Neuron (in vitro differentiated cells): ENCODE results near the gene SLC2A3.
"Not testable (repeated sequence)": the region's sequence is repeated elsewhere in the genome, so short reads cannot be mapped to it uniquely, and the experiment has no call there.

ENCODE experiments used
- H2AFZ ChIP-seq: one replicate; pipeline ENCODE4 v1.6.1; 2013; ENCODE audit warnings: low read depth, mild to moderate bottlenecking, inconsistent platforms, low read length, moderate library complexity
- H3K27me3 ChIP-seq: one replicate; pipeline ENCODE4 v1.6.1; 2013; ENCODE audit warnings: low read length; ENCODE audit not compliant: insufficient read depth
- H3K36me3 ChIP-seq: one replicate; pipeline ENCODE4 v1.6.1; 2013; ENCODE audit warnings: low read length; ENCODE audit not compliant: insufficient read depth
- H3K4me1 ChIP-seq: one replicate; pipeline ENCODE4 v1.6.1; 2013; ENCODE audit warnings: low read length; ENCODE audit not compliant: insufficient read depth
- H3K4me3 ChIP-seq: 2 replicates; pipeline ENCODE4 v1.5.1; 2013; ENCODE audit warnings: mild to moderate bottlenecking, low read length, moderate library complexity
- H3K9me3 ChIP-seq: one replicate; pipeline ENCODE4 v1.6.1; 2013; ENCODE audit warnings: low read length

SLC2A3 gene

DNA sequence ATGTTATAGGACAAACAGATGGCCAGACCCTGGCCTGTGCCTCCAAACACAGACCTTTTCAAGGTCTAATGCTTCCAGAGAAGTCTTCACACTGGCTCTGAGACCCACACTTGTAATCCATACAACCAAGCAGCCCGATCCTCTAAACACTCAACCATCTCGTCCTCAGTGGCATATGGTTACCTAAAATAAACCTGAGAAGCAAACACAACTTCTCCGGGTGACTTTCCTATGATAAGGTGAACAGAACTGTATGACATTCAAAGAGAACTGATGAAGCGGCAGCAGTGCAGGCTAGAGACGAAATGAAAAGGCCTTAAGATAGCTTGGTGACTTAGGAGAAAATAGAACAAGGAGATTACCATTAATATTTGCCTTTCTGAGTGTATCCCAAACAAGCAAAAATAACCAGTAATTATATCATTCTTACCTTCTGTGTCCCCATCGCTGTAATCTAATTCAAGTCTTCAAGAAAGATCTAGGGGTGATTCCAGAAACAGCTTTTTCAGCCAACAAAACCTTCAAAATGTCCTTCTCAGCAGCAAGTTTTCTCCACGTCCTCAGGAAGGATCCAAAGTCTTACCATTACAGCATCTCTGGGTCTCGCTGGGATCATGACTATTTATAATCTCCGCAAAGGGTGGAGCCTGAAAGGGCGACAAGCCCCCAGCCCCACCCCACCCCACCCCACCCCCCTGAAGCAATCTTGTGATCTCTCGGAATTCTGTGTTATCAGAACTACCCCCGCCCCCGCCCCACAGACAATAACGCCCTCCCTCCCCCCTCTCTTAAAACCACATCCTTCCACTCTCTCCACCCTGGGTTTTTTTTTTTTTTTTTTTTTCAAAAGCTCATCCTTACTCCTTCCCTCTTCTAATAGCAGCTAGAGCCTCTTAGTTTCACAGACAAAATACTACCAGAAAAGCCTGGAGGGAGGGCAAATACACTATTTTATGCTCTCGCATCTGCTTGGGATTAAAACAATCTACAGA, at the start of gene SLC2A3:
SLC2A3 (minus strand) TSS at position 598 of the 992 bp plus-strand sequence; CDS start at position 445, 153 bp downstream.
- Histone ChIP-seq H3K36me3 (peaks cover 19% of the 10 kb centered on the region), H3K27me3 (no peaks in the 10 kb centered on the region), H3K9me3 (no peaks in the 10 kb centered on the region), H2AFZ (peak within 1 kb of the TSS; percentile 5), H3K4me1 (peaks cover 33% of the 10 kb centered on the region), H3K4me3 (peak within 1 kb of the TSS; percentile 70)

DNA sequence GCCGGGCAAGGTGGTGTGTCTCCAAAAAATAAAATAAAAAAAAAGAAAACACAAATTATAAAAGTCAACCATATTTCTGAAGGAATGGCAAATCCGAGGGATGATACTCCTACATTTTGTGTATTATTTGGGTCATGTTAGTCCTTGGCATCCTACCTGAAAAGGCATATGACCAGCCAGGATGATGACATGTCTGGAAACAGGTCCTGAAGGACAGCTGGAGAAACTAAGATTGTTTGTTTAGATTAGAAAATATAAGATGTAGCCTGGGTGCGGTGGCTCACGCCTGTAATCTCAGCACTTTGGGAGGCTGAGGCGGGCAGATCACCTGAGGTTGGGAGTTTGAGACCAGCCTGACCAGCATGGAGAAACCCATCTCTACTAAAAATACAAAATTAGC, 48.9 kb upstream of the SLC2A3 start:
- Histone ChIP-seq H3K4me3 (no peak overlapping the region), H3K27me3 (no peaks in the 10 kb centered on the region), H3K36me3 (no peaks in the 10 kb centered on the region), H2AFZ (no peak overlapping the region), H3K9me3 (no peaks in the 10 kb centered on the region), H3K4me1 (peaks cover 3% of the 10 kb centered on the region)

- H3K4me1 ChIP-seq, result not testable (repeated sequence)
These were observed 47.5 kb upstream of the SLC2A3 start for GRCh38 chr12:7983460-7983859.

DNA sequence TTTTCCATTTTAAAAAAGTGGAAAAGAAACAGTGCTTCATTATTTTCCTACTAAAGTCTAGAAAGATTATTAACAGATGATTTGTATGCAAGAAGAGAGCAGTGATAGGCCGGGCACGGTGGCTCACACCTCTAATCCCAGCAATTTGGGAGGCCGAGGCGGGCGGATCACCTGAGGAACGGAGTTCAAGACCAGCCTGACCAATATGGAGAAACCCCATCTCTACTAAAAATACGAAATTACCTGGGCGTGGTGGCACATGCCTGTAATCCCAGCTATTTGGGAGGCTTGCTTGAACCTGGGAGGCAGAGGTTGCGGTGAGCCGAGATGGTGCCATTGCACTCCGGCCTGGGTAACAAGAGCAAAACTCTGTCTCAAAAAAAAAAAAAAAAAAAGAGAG, 47.0 kb upstream of the SLC2A3 start:
- not testable (repeated sequence) for H3K9me3 ChIP-seq, H3K4me1 ChIP-seq, H2AFZ ChIP-seq, H3K36me3 ChIP-seq, H3K4me3 ChIP-seq, H3K27me3 ChIP-seq

More at GRCh38 chr12:7983460-7983859, 47.5 kb upstream of the SLC2A3 start:
- H2AFZ ChIP-seq, H3K4me3 ChIP-seq, H3K36me3 ChIP-seq, H3K27me3 ChIP-seq, H3K9me3 ChIP-seq: not testable (repeated sequence)

DNA sequence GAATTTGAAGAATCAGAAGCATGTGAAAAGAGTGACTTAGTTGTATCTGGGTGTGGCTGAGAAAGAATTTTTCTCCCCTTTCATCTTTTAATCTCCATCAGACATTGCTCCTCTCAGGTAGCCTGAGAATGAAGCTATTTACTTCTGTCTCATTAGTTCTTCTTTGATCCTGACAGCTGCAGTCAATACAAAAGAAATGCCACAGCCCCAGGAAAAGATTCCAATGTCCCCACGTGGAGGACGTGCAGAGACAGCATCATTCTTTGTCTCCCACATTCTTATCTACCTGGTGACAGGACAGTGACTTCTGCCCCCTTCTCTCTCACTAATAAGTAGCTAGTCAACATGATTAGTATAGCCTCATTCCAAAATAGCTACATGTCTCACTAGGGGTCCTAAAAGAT, 46.3 kb upstream of the SLC2A3 start:
- not testable (repeated sequence) for H2AFZ ChIP-seq, H3K4me3 ChIP-seq, H3K9me3 ChIP-seq, H3K27me3 ChIP-seq, H3K4me1 ChIP-seq, H3K36me3 ChIP-seq

DNA sequence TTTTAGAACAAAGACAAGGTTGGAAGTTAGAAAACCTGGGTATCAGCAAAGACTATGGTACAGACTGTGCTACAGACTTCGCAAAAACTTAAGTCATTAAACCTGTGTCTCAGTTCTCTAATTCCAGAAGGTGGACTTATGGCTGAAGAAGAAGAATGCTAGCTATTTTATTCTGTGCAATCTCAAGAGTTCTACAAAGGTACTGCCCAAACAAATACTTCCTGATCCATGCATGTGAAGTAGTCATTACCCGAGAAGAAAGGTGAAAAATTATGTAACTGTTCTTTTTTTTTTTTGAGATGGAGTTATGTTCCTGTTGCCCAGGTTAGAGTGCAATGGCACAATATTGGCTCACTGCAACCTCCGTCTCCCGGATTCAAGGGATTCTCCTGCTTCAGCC, 45.5 kb upstream of the SLC2A3 start:
- Histone ChIP-seq H3K4me1 (peaks cover 3% of the 10 kb centered on the region), H3K36me3 (no peaks in the 10 kb centered on the region), H2AFZ (no peak overlapping the region), H3K4me3 (no peak overlapping the region), H3K27me3 (no peaks in the 10 kb centered on the region), H3K9me3 (no peaks in the 10 kb centered on the region)

DNA sequence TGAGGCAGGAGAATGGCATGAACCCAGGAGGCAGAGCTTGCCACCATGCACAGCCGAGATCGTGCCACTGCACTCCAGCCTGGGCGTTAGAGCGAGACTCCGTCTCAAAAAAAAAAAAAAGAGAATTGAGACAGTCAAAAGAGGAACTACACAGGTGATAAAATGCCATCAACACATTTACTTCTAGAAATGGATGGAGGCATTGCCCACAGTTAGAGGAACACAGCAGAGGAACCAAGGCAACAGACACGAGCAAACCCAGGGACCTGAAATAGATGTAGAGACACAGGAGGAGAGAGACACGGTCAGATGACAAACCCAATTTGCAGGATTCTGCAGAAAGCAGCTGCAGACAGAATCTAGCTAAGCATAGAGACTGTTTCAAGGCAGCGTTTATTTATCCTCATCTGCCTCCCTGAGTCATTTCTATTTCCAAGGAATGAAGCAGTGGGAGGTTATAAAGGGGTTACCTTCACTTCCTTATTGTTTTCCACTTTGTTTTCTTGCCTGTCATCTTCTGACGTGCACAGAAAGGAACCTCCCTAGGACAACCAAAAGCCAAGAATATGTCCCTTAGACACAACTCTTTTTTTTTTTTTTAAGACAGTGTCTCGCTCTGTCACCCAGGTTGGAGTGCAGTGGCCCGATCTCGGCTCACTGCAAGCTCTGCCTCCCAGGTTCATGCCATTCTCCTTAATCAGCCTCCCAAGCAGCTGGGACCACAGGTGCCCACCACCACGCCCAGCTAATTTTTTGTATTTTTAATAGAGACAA, 41.6 kb upstream of the SLC2A3 start:
- not testable (repeated sequence) for H3K9me3 ChIP-seq, H3K4me1 ChIP-seq, H3K27me3 ChIP-seq, H2AFZ ChIP-seq, H3K4me3 ChIP-seq, H3K36me3 ChIP-seq

GRCh38 chr12:7973457-7973825, 37.5 kb upstream of the SLC2A3 start:
- no peak overlapping the region for H2AFZ ChIP-seq
- H3K36me3 ChIP-seq, result no peaks in the 10 kb centered on the region
- H3K4me1 ChIP-seq, result peaks cover 7% of the 10 kb centered on the region
- no peaks in the 10 kb centered on the region for H3K27me3 ChIP-seq
- no peak overlapping the region for H3K4me3 ChIP-seq
- no peaks in the 10 kb centered on the region for H3K9me3 ChIP-seq

- peaks cover 7% of the 10 kb centered on the region for H3K4me1 ChIP-seq
- no peaks in the 10 kb centered on the region for H3K36me3 ChIP-seq
- no peak overlapping the region for H2AFZ ChIP-seq
- H3K9me3 ChIP-seq, result no peaks in the 10 kb centered on the region
- H3K4me3 ChIP-seq, result no peak overlapping the region
- no peaks in the 10 kb centered on the region for H3K27me3 ChIP-seq
These were observed 36.9 kb upstream of the SLC2A3 start for GRCh38 chr12:7972734-7973456.

- H3K4me1 ChIP-seq, H3K4me3 ChIP-seq, H2AFZ ChIP-seq, H3K36me3 ChIP-seq, H3K27me3 ChIP-seq, H3K9me3 ChIP-seq: not testable (repeated sequence)
These were observed 36.3 kb upstream of the SLC2A3 start for GRCh38 chr12:7972269-7972668.

DNA sequence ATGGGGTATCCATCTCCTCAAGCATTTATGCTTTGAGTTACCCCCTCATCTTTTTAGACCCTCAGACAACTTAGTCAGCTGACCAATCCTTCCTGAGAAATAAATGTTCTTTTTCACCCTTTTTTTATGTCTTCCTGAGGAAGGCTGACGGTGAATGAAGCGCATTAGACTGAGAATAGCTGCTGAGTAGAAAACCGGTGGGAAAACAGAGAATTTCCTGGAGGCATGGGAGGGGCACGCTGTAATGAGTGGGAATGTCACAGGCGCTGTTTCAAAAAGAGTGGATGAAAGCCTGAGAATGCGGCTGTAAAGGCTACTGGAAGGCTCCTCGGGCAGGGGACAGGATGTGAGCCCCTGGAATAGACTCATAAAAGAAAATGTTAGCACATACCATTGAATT, 35.8 kb upstream of the SLC2A3 start:
- Histone ChIP-seq H2AFZ (peak overlapping the region; percentile 91), H3K4me3 (peak overlapping the region; percentile 46)
- not testable (repeated sequence) for H3K9me3 ChIP-seq, H3K4me1 ChIP-seq, H3K36me3 ChIP-seq, H3K27me3 ChIP-seq

DNA sequence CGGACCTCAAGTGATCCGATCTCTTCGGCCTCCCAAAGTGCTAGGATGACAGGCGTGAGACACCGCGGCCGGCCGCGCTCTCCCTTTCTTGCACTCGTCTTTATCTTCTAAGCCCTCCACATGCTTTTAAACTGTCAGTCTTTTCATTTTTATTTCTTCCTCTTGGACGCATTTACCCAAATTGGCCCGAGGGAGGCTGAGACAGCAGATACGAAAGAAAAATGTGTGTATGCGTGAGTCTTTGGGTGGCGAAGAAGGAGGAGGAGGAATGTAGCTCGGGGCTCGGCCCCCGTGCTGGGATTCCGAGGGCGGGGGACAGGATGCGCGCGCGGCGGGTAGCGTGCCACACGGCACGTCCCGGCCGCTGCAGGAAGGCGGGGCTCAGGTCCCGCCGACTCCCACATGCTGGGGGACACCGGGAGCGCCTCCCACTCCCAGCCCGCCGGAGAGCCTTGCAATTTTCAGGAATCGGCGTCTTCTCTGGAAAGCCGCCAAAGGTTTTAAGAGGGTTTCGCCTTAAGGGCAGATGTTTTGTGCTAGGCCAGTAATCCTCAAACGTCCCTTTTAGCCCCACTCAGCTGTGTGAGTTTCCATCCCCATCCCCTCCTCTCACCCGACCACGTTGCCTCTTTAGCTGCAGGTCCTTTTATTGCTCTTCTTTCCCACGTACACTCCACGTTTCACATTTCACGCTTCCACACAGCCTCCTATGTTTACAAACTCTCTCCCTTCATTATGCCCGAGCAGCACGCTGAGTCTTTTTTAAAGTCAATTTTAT, 34.7 kb upstream of the SLC2A3 start:
- Histone ChIP-seq H3K4me1 (peaks cover 7% of the 10 kb centered on the region), H3K4me3 (peak overlapping the region; percentile 46), H3K27me3 (no peaks in the 10 kb centered on the region), H3K36me3 (no peaks in the 10 kb centered on the region), H3K9me3 (no peaks in the 10 kb centered on the region), H2AFZ (peak overlapping the region; percentile 91)
